Colon (tissue), 2 donors: ENCODE data around the gene SPARC.

Experiments
- FAIRE-seq: peaks from 2 replicates; lab custom pipeline; 2012; peaks lifted over from hg19 to GRCh38; lab: Jason Lieb, UNC
- donor health status: control.
- donor health status: control.

Gene SPARC

GRCh38 chr5:151678713-151679112, 8.0 kb downstream of the SPARC start:
- no peak for FAIRE-seq

GRCh38 chr5:151677776-151678545, 8.8 kb downstream of the SPARC start:
- FAIRE-seq = no peak

GRCh38 chr5:151676719-151677118, 10.0 kb downstream of the SPARC start:
- no peak for FAIRE-seq

- FAIRE-seq = no peak
These were observed 10.4 kb downstream of the SPARC start for GRCh38 chr5:151676314-151676712.

- no peak for FAIRE-seq
These were observed 11.0 kb downstream of the SPARC start for GRCh38 chr5:151675611-151676313.

- no peak for FAIRE-seq
These were observed 11.8 kb downstream of the SPARC start for GRCh38 chr5:151674626-151675610.

GRCh38 chr5:151673421-151673820, 13.3 kb downstream of the SPARC start:
- no peak for FAIRE-seq

- no peak for FAIRE-seq
These were observed 14.2 kb downstream of the SPARC start for GRCh38 chr5:151672516-151672915.

GRCh38 chr5:151671950-151672349, 14.8 kb downstream of the SPARC start:
- FAIRE-seq = no peak

GRCh38 chr5:151670953-151671636, 15.6 kb downstream of the SPARC start:
- FAIRE-seq = no peak

- no peak for FAIRE-seq
These were observed 16.5 kb downstream of the SPARC start for GRCh38 chr5:151670083-151670686.

GRCh38 chr5:151667083-151667482, 19.6 kb downstream of the SPARC start:
- no peak for FAIRE-seq

- no peak for FAIRE-seq
These were observed 21.1 kb downstream of the SPARC start for GRCh38 chr5:151665613-151666012.

- FAIRE-seq = no peak
These were observed 21.8 kb downstream of the SPARC start for GRCh38 chr5:151664694-151665585.

GRCh38 chr5:151663617-151664293, 23.0 kb downstream of the SPARC start:
- no peak for FAIRE-seq

GRCh38 chr5:151662805-151663204, 23.9 kb downstream of the SPARC start:
- FAIRE-seq = no peak

- no peak for FAIRE-seq
These were observed 24.6 kb downstream of the SPARC start for GRCh38 chr5:151661968-151662732.

GRCh38 chr5:151660616-151661495, 25.9 kb downstream of the SPARC start:
- FAIRE-seq = no peak
